DND-41 (cell line): ENCODE results near the gene PIP4P1.

ENCODE experiments used
- CTCF ChIP-seq: IDR thresholded peaks from 2 replicates; pipeline ENCODE4 v1.5.1; 2012; ENCODE audit warnings: borderline replicate concordance, low read length, moderate library complexity, mild to moderate bottlenecking; ENCODE audit not compliant: poor library complexity, severe bottlenecking; ENCODE audit errors: extremely low read depth
- EZH2 ChIP-seq: IDR thresholded peaks from 3 replicates; pipeline ENCODE4 v1.6.1; 2012; ENCODE audit warnings: borderline replicate concordance, low read depth, mild to moderate bottlenecking, moderate library complexity, low read length, inconsistent platforms; ENCODE audit not compliant: severe bottlenecking

- TF ChIP-seq CTCF (no peak), EZH2 (no peak)
Measured at GRCh38 chr14:20498622-20499021, 37.4 kb upstream of the PIP4P1 start.
